Superior temporal gyrus (tissue), 1 donor: Measurements from ENCODE around the gene KAZN.

Experiments
- DNase-seq: peaks from one replicate; pipeline ENCODE4 v3.0.0-alpha.2; 2016; ENCODE audit errors: extremely low spot score

KAZN gene

DNA sequence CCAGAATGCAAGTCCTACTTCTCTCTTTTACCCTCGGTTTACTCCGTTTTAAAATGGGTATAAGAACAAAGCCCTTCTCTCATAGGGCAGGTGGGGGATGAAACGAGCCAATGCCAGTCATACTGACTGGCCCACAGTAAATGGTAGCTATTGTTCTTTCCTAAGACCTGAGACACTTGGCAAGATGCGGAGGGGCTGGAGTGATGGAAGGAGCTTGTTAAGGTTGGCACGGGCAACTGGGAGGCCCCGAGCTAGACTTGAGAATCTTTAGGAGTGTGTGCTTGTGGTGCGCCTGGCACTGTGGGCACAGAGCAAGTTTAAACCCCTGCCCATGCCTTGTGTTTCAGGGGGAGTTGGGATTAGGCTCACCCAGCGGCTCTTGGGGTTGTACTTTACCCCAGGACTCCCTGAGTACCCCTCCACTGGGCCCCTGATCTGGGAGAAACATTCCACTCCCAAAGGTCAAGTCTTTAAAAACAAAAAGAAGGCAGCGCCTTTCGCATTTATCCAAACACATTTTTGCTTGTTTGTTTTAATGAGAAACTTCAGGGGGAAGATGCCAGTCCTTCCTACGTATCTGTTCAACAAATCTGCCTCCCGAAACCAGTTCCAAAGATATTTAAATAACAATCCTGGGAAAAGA is 314.5 kb downstream of the KAZN start:
- DNase-seq = no peak

DNA sequence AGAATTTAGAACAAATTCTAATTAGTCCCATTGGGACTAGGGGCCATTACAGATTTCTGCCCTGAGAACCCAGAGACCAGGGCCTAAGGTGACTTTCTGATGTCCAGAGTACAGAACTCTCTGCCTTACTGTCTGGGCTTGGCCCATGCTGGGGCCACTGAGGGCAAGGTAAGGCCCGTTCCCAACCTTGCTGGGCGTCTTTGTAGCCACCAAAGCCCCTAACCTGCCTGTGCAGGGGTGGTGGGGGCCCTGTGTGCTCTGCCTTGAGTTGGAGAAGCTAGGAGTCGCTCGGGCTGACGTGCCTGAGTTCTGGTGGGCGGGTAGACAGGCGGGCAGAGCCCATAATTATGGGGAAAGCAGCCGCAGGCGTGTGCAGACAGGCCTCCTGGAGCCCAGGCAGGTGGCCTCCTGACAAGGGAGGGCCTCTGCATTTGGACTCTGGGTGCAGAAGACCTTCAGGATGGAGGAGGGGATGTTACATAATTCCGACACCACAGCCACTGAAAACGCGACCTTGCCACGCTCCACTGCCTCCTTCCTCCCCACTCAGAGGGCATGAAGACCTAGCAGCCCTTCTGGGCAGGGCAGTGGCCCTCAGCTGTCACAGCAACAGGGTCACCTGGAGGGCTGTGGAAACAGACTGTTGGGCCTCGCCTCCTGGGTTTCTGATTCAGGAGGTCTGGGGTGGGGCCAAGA is 315.1 kb downstream of the KAZN start:
- no peak for DNase-seq

DNA sequence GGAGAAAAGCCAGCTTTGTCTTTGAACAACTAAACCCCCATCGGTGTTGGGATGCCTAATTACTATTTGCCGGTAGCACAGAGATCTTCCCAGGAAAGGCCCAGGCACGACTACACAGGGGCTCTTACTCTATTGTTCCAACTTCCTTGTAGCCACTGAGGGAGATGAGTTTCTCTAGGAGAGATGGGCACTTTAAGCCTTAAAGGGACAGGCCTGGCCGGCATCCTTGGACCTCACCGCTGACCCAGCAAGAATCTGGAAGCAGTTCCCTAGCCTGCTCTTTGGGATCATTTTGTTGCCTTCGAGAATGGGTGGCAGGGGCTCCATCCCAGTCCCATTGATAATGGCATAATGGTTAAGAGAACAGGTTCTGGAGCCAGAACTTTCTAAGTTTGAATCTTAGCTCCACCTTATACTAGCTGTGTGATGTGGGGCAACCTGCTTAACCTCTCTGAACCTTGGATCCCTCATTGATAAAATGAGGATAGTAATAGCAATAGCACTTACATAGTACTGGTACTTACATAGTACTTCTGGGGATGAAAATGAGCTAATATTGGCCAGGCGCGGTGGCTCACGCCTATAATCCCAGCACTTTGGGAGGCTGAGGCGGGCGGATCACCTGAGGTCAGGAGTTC is 316.0 kb downstream of the KAZN start:
- no peak for DNase-seq

DNA sequence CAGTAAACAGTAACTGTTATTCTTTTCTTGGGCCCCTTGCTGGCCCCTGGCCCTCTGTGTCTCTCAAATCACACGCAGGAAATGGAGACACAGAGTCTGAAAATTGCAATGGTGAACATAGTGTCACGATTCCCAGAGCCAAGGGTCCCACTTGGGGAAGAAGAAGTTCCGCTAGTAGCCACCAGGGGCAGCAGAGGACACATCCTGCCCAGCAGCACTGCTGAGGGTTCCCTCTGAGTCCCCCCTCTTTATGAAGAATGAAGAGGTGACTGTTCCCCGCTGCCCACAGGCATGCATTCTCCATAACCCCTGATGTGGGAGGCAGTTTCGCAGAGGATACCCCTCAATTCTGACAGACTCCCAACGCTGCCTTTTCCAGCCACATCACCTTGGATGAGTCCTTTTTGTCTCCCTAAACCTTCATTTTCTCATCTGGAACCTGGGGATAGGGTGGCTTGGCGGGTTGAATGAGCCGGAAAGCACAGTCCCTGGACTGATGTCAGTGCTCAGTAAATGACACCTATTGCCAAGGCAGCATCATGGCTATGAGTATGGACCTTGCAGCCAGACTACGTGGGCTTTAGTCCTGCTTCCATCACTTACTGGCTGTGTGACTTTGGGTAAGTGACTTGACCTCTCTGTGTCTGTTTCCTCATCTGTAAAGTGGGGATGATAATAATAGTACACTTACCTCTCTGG is 317.0 kb downstream of the KAZN start:
- DNase-seq = peak; percentile 72

DNA sequence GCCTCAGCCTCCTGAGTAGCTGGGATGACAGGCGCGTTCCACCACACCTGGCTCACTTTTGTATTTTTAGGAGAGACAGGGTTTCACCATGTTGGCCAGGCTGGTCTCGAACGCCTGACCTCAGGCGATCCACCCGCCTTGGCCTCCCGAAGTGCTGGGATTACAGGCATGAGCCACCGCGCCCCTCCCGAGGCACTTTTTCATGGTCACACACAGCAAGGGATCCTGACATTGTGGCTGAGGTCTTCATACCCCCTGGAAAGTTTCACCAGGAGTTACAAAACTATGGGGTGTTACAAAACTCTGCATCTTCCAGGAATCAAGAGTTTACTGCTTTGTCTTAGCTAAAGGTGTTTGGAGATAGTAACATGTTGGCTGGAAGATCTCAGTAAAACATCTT is 320.8 kb downstream of the KAZN start:
- DNase-seq = no peak

DNA sequence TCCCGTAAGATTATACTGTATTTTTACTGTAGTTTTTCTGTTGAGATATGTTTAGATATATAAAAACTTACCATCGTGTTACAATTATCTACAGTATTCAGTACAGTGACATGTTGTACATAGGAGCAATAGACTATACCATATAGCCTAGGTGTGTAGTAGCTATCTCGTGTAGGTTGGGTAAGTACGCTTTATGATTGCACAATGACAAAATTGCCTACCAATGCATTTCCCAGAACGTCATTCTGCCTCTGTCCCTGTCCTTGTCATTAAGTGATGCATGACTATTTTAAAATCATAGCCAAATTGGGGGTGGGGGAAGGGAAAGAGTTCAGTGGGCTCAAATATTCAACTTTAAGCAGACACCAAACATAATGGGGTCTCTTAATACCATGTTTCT is 321.3 kb downstream of the KAZN start:
- DNase-seq = no peak

DNA sequence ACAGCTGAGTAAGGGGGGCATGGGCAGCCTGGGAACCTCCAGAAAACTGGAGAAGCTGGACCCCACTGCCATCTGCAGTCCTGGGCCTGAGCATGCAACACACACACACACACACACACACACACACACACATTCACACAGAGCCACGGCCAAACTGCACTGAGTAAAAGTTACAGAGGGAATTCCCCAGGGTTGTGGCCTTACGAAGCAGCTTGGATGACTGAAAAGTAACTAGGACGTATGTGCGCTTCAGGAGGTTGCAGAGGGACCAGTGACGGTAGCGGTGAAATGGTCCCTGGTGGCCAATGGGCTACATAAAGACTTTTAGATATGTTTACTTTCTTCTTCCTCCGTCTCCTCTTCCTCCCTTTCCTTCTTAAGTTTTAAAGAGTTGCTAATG is 322.6 kb downstream of the KAZN start:
- no peak for DNase-seq

DNA sequence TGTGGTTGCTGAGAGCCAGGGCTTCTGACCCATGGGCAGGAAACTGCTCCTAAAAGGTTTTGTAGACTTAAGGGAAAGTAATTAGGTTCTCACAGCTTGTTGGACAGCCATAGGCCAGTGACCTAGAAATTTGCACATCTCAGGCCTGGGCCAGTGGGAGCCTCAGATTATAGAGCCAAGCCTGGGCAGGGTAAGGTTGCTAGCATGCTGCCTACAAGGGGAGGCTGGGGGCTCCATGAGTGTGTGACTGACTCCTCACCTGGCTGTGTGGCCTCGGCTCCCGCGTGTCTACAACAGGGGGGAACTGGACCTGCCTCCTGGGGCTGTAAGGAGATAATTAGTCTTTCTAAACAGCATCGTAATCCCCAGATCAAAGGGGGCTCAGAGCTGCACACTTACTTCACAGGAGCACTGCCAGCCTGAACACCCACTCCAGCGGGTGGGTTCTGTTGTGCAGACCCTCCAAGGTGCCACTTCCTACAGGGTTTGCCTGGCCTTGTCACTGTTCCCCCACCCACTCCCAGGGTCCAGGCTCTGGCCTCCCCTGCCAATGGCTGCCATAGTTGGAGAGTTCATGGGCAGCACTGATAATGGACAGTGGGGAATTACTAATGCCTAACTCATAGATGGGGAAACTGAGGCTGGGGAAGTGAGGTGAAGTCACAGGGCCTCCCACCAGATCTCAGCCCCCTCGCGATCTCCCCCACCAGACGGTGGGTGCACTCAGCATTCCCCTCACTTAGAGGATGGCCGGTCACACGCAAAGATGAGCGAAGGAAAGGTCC is 324.6 kb downstream of the KAZN start:
- DNase-seq = no peak

DNA sequence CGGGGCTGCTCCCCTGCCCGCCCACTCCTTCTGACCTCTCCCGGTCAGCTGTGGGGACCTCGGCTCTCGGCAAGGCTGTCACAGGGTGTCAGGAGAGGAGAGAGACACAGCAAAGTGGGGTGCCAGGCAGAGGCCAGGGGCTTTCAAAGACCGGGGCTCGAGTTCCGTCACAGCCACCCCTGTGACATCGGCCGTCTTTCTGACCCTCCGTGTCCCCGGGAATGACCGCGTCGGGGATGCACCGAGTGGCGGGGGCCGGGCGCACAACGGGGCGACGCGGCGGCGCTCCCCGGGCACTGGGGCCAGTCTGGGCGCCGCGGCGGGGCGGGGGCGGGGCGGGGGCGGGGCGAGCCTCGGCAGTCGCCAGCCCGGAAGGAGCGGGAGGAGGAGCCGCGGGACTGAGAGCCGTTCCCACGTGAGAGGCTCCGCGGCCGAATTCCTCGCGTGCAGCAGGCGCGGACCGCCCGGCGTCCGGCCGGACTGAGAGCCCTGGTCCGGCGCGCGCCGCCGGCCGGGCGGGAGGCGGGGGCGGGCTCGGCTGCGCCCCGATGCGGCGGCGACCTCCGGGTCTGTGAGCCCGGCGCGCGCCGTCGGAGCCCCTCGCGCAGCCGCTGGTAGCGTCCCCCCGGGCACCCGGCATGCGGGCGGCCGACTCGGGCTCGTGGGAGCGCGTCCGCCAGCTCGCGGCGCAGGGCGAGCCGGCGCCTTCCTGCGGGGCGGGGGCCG is 325.4 kb downstream of the KAZN start:
- DNase-seq = no peak

DNA sequence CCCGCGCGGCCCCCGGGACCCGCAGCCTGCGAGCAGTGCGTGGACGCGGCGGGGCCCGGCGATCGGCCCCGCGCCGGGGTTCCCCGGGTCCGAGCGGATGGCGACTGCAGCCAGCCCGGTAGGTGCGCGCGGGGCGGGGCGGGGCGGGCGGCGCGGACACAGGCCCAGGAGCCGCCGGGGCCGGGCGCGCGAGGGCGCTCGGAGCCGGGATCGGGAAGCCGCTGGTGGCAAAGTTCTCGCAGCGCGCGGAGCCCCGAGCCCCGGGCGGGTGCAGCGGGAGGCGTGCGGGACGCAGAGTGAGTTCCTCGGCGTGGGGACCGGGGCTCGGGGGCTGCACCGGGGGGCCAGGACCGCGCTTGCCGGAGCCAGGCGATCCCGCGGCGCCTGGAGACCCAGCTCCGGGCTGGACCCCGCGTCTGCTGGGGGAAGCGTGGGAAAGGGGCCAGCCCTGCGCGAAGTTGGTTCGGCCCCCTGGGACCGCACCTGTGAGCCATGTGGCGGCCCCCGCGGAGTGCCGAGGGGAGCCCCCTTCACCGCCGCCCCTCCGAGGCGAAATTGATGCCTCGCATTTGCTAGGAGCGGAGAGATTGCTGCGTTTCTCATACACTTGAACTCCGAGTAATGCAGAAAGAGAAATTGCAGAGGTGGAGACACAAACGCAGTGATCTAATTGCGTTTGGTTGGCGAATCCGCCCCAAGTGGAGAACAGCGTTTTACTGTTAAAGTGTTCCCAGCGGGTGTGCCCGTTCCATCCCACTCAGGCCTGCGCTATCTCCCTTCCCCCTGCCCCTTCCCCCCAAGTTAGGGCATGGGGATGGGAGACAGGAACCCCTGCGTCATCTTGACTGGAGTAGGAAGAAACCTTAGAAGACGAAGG is 326.2 kb downstream of the KAZN start:
- no peak for DNase-seq

DNA sequence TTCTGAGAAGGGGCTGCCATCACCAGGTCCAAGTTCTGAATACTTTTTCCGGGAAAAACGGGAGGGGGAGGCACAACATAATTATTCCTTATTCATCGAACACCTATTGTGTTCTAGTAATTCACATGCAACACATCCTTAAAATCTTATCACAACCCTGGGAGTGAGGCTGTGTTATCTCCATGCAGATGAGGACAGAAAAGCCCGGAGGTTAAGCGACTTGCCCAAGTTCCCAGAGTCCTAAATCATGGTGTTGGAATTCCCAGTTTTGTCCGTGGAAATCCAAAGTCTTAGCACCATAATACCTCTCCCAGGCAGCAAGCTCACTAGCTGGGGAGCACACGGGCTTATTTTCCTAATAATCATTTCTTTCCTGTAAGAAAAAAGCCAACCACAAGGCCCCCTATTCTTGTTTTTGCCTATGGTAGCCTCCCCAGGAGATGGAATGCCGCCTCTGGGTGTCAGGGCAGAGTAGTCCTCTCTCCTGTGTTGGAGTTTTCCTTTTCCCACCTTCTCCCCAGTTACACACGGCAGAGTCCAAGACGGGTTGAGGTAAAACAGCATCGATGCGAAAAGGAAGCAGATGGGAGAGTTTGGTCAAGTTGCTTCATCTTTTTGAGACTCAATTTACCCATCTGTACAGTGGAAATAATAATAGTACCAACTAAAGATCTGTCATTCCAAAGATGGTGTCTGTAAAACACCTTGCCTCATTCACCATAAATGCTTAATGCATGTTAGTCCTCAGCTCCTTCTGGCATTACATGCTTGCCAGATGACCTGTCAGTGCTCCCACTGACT is 327.1 kb downstream of the KAZN start:
- DNase-seq = no peak

DNA sequence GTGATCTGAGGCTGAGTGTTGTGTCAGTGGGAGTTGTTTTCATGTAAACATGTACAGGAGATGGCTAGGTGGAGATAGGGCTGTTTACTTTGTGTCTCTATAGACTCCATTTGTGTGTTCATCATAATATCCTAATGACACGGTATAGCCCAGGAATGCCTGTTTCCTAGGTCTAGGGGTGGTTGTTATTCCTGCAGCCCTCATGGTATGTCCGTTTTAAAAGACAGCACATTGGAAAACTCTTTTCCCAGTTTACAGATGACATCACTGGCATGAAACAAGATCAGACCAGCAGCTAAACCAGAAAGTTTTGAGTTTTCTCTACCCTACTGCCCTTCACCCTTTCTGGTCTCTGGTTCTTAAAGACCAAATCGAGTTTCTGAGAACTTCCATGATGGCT is 327.7 kb downstream of the KAZN start:
- DNase-seq = no peak

DNA sequence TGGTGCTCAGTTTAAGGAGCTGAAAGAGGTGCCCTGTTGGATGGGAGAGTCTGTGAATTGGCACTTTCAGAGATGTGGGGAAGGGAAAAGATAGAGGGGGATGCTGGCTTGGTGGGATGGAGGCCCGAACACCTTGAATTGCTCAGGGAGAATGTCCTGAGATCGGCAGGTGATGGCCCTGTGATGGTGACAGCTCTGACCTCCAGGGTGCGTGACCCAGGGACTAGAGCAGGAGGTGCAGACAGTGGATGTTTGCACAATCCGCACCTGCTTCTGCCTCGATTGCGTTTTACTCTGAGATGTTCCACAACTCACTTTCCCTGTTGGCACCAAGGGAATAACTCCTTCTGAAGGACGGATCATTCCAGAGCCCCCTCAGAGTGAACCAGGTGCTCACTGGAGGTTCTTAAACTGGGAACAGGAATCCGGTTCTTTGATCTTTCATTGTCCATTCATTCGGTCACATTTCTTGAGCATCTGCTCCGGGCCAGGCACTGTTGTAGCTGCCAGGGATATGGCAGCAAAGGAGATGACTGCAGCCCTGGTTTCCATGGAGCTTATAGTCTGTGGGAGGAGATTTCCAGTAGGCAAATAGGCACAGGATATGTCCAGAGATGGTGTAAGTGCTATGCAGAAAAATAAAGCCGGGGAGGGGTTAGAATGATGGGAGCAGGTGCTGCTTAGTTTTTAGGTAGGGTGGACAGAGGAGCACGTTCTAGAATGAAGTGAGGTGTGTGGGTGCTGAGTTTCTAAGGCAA is 328.5 kb downstream of the KAZN start:
- DNase-seq = no peak

DNA sequence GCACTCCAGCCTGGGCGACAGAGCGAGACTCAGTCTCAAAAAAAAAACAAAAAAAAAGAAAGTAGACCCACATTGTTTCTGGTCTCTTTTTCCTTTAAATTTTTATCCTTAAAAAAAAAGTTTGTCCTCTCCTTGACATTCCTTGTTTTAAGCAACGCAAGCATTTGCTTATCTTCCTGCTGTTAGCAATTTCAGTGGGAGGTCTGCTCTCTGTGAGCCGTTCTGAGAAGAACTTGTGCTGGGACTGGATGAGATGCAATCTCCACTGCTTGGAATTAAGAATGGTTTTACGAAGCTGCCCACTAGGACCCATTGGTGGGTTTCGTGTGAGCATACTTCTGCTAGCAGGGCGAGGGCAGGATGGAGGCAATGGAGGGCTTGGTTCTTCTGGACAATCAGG is 329.9 kb downstream of the KAZN start:
- DNase-seq = no peak

DNA sequence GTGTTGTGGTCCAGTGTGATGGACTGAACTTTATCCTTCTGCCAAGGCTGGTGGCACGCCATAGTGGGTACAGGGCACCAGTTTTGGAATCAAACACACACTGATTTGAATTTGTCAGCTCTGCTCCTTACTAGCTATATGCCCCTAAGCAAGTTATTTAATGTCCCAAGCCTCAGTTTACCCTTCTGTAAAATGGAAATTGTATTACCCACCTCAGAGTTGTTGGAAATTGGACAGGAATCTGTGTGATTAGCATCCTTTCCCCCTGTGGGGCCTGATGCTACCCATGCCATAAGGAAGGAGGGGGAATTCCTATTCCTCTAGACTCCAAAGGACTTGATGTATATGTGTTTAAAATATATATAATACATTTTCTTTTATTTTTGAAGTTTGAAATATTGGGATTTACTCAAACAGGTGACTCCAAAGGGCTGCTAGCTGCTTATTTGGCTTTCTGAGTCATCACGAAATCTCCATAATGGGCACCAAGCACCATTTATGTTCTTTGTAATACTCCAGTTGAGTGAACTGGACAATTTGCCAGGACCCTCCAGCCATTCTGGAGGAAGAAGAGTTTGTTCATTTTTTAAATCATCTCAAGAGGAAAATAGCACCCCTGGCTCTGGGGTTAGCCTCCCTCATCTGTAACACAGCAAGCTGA is 330.5 kb downstream of the KAZN start:
- no peak for DNase-seq

DNA sequence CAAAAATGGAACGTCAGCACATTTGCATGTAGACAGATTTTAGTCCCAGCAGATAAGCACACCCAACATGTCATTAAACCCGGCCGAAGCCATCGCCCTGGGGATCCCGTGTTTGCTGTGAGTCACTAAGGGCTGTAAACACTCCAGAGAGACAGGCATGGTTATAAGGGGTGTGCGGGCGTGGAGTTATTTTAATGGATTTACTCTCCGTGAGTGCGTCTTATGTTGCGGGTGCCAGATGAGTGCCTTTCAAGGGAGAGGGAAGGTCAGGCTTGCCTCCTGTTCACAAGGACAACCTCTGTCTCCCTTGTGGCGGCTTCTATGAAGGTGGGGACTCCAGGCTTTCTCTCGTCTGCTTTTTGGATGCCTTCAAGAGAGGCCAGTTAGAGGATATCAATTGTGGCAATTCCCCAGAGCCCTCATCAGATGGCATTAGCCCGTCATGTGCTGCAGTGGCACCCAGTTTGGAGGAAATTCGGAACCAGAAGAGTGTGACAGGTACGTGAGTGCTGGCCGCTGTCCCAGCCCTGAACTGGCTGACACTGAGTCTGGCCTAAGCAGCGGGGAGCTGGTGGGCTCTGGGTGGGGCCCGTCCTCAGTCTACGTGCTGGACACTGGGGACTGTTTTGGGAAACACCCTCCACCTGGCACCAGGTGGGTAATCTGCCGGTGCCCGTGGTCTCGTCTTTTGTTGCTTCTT is 331.2 kb downstream of the KAZN start:
- DNase-seq = no peak

DNA sequence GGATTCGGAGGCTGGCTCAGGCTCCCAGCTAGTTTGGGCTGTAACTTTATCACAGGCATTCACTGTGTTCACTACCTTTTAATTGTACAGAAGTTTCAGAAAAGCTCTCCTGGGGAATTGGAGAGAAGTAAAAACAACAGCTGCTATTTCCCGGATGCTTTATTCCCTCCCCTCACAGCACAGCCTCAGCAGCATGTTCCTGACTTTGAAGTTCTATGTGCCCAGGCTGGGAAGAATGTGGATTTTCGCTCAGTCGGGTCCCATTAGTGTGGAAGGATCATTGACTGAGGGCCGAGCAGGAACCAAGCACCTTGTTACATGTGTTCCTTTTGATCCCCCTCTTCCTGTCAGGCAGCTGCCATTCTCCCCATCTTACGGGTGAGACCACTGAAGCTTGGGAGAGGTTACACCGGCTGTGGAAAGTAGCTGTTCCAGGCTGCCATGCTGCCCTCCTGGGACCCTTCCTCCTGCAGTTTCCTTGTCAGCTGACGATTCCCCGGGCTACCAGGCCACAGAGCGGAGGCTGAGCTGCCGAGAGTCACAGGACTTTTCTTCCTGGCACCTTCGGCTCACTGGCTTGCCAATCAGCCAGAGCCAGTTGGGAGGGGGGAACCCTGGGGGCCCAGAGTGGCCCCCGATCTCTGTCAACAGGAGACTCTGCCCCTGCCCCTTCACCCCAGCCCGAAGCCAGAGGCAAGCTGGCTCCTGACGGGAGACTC is 331.9 kb downstream of the KAZN start:
- DNase-seq = no peak
